Mucosa of rectum (tissue), 2 donors: Measurements from ENCODE around the gene ZNF117.
"Not testable (repeated sequence)": the region's sequence is repeated elsewhere in the genome, so short reads cannot be mapped to it uniquely, and the experiment has no call there.

Experiments
- H3K27ac ChIP-seq, 2 donors: one replicate each; pipeline ENCODE4 v1.7.0; 2013; ENCODE audit warnings: inconsistent platforms in 2 of 2, low read depth in 2 of 2, low read length in 2 of 2
- H3K27me3 ChIP-seq, 2 donors: one replicate each; pipeline ENCODE4 v1.7.0; 2013; ENCODE audit warnings: low read length in 2 of 2; ENCODE audit not compliant: control insufficient read depth in 2 of 2, insufficient read depth in 2 of 2
- H3K36me3 ChIP-seq, 2 donors: one replicate each; pipeline ENCODE4 v1.7.0; 2013; ENCODE audit warnings: low read length in 2 of 2; ENCODE audit not compliant: control insufficient read depth in 2 of 2, insufficient read depth in 2 of 2
- H3K4me1 ChIP-seq, 2 donors: one replicate each; pipeline ENCODE4 v1.7.0; 2013; ENCODE audit warnings: low read length in 2 of 2, mild to moderate bottlenecking in 1 of 2; ENCODE audit not compliant: control insufficient read depth in 2 of 2, insufficient read depth in 2 of 2
- H3K4me3 ChIP-seq, 2 donors: one replicate each; pipeline ENCODE4 v1.7.0; 2013; ENCODE audit warnings: low read length in 2 of 2
- H3K9ac ChIP-seq, 2 donors: one replicate each; pipeline ENCODE4 v1.7.0; 2013; ENCODE audit warnings: low read length in 2 of 2, low read depth in 1 of 2, mild to moderate bottlenecking in 1 of 2
- H3K9me3 ChIP-seq, 2 donors: one replicate each; pipeline ENCODE4 v1.7.0; 2013; ENCODE audit warnings: low read length in 2 of 2; ENCODE audit not compliant: control insufficient read depth in 2 of 2
- donor health status: healthy.
- donor health status: Normal muscosa, but diverticular disease.

ZNF117 gene

DNA sequence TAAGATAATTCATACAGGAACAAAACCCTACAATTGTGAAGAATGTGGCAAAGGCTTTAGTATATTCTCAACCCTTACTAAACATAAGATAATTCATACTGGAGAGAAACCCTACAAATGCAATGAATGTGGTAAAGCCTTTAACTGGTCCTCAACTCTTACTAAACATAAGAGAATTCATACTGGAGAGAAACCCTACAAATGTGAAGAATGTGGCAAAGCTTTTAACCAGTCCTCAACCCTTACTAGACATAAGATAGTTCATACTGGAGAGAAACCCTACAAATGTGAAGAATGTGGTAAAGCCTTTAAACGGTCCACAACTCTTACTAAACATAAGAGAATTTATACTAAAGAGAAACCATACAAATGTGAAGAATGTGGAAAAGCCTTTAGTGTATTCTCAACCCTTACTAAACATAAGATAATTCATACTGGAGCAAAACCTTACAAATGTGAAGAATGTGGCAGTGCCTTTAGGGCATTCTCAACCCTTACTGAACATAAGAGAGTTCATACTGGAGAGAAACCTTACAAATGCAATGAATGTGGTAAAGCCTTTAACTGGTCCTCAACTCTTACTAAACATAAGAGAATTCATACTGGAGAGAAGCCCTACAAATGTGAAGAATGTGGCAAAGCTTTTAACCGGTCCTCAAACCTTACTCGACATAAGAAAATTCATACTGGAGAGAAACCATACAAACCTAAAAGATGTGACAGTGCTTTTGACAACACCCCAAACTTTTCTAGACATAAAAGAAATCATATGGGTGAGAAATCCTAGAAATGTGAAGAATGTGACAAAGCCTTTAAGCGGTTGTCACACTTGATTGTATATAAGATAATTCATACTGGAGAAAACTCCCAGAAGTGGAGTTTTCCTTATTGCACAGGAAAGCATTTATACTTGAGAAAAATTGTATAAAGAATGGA lies 62.3 kb downstream of the ZNF117 start:
- Histone ChIP-seq H3K36me3 (peaks cover 4 to 15% of the 10 kb centered on the region in 2 donors), H3K9me3 (peaks cover 8 to 13% of the 10 kb centered on the region in 2 donors)
- H3K27ac ChIP-seq, H3K4me1 ChIP-seq, H3K27me3 ChIP-seq, H3K9ac ChIP-seq, H3K4me3 ChIP-seq: not testable (repeated sequence)
